Colonic mucosa (tissue), 4 donors: Measurements from ENCODE around the gene MYLIP. TPM values are rescaled to one million over a fixed set of nuclear protein-coding genes. Genes with fewer than 3 reads are reported as not detected.

Experiments used
- DNase-seq: peaks from one replicate; pipeline ENCODE4 v3.0.0-alpha.2; 2020
- H3K27ac ChIP-seq: fragments of 200-600 bp; one replicate; pipeline ENCODE4 v1.8.0; 2021
- H3K27me3 ChIP-seq: fragments of 200-600 bp; one replicate; pipeline ENCODE4 v1.8.0; 2021
- H3K36me3 ChIP-seq: fragments of 200-600 bp; one replicate; pipeline ENCODE4 v1.8.0; 2021
- H3K4me1 ChIP-seq: fragments of 200-600 bp; one replicate; pipeline ENCODE4 v1.8.0; 2021; ENCODE audit warnings: mild to moderate bottlenecking
- H3K4me3 ChIP-seq: fragments of 200-600 bp; one replicate; pipeline ENCODE4 v1.8.0; 2021
- H3K9ac ChIP-seq, 2 donors: one replicate each; pipeline ENCODE4 v1.7.0; 2013; ENCODE audit warnings: control low read depth in 2 of 2, low read depth in 2 of 2, low read length in 2 of 2
- H3K9me3 ChIP-seq: fragments of 200-600 bp; one replicate; pipeline ENCODE4 v1.8.0; 2021
- intact Hi-C: fragments of 100-400 bp; cut with DNase I; formaldehyde crosslinking; loops from one replicate; pipeline ENCODE4 v1.14.1; 2022
- total RNA-seq, 2 donors: library from RNA; stranded (reverse); fragmentation: NEBNext Ultra II Directional in 1 of 2; extraction: Animal tissue kit (Norgen Biotek cat#: 25700) in 1 of 2; gene quantifications; one replicate each; pipeline ENCODE4 v1.2.1, GENCODE V29; 2021
- TF ChIP-seq, protein P1 (sequence below): fragments of 200-600 bp; IDR thresholded peaks from one replicate; pipeline ENCODE4 v1.8.0; 2022; ENCODE audit warnings: antibody characterized with exemption, mild to moderate bottlenecking
- donor health status: healthy.
- donor health status: DM: no; HTN: no; CAD: no.
- donor health status: DM: no; HTN: no; CAD: no.

MYLIP gene
- total RNA-seq, 2 donors from 2014 or later = 23.9 to 32.2 TPM

DNA sequence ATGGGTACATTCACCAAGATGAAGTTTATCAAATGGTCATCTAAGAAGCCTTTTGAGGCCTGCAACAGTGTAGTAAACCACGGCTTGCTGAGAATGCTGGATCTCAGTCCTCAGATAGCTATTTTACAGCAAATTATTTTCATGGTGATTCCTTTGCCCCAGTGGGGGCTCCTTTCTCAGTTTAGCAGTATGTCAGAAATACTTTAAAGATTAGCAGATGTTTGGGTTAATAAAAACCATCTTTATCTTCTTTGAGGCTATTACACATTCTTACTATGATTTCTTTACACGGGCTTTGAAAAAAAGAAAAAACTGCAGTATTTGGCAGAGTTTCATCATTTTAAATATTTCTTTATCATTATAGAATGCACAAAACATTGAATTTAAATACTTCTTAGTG, 10.7 kb downstream of the MYLIP start:
- no peak overlapping the region for H3K4me3 ChIP-seq
- H3K36me3 ChIP-seq = no peaks in the 10 kb centered on the region
- intact Hi-C loops = loop anchor here (10.0 kb wide), 1 partner anchor 45 kb away; no protein-coding TSS in a partner anchor
- H3K9ac ChIP-seq = no peak overlapping the region
- DNase-seq = no peak
- H3K4me1 ChIP-seq = peaks cover 33% of the 10 kb centered on the region
- H3K9me3 ChIP-seq = no peaks in the 10 kb centered on the region
- H3K27ac ChIP-seq = no peak overlapping the region
- no peaks in the 10 kb centered on the region for H3K27me3 ChIP-seq
- TF ChIP-seq, protein P1, sequence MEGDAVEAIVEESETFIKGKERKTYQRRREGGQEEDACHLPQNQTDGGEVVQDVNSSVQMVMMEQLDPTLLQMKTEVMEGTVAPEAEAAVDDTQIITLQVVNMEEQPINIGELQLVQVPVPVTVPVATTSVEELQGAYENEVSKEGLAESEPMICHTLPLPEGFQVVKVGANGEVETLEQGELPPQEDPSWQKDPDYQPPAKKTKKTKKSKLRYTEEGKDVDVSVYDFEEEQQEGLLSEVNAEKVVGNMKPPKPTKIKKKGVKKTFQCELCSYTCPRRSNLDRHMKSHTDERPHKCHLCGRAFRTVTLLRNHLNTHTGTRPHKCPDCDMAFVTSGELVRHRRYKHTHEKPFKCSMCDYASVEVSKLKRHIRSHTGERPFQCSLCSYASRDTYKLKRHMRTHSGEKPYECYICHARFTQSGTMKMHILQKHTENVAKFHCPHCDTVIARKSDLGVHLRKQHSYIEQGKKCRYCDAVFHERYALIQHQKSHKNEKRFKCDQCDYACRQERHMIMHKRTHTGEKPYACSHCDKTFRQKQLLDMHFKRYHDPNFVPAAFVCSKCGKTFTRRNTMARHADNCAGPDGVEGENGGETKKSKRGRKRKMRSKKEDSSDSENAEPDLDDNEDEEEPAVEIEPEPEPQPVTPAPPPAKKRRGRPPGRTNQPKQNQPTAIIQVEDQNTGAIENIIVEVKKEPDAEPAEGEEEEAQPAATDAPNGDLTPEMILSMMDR = no peak

DNA sequence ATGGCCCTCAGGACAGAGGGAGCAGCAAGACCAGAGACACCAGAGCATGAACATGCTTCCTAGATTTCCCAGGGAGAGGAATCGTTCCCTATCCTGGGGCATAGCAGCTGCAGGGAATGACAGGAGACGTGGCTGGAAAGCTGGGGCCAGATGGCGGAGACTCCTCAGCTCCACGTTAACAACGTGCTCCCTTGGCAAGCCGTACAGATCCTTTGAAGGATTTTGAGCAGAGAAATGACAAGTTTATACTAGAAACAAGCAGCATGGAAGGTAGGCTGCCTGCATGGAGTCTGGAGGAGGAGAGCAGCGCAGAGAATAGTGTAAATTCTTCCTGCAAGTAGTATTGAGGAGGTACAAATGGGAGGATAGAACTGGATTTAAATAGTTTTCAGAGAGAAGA, 11.7 kb downstream of the MYLIP start:
- DNase-seq = no peak
- H3K27me3 ChIP-seq = no peaks in the 10 kb centered on the region
- H3K36me3 ChIP-seq = no peaks in the 10 kb centered on the region
- TF ChIP-seq, protein P1 = no peak
- no peak overlapping the region for H3K27ac ChIP-seq
- H3K4me1 ChIP-seq = peaks cover 24% of the 10 kb centered on the region
- intact Hi-C loops = no loop called here
- H3K9me3 ChIP-seq = no peaks in the 10 kb centered on the region
- no peak overlapping the region for H3K9ac ChIP-seq
- no peak overlapping the region for H3K4me3 ChIP-seq

DNA sequence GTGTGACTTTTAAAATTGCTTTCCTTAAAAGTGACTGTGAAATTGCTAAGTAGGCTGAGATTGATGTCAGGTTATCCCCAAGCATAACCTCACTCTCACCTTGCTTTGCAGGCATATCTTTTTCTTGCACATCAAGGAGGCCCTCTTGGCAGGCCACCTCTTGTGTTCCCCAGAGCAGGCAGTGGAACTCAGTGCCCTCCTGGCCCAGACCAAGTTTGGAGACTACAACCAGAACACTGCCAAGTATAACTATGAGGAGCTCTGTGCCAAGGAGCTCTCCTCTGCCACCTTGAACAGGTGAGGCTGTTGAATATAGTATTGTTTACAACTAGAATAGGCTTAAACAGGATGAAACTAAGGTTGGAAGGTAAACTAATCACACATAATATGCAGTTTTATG, 12.6 kb downstream of the MYLIP start:
- H3K4me1 ChIP-seq = peaks cover 24% of the 10 kb centered on the region

DNA sequence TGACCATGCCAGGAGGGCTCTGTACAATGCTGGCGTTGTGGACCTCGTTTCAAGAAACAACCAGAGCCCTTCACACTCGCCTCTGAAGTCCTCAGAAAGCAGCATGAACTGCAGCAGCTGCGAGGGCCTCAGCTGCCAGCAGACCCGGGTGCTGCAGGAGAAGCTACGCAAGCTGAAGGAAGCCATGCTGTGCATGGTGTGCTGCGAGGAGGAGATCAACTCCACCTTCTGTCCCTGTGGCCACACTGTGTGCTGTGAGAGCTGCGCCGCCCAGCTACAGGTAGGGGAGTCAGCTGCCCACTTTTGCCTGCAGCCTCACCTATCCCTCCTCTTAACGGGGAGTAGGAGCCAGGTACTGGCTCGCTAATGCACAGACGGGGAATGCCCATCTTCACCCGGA, 16.2 kb downstream of the MYLIP start:
- intact Hi-C loops = no loop called here
- Histone ChIP-seq H3K4me3 (no peak overlapping the region), H3K4me1 (peaks cover 6% of the 10 kb centered on the region), H3K27me3 (no peaks in the 10 kb centered on the region), H3K36me3 (no peaks in the 10 kb centered on the region), H3K9ac (no peak overlapping the region), H3K9me3 (no peaks in the 10 kb centered on the region), H3K27ac (no peak overlapping the region)
- no peak for DNase-seq
- TF ChIP-seq, protein P1 = no peak

More for the DNA sequence above, 12.6 kb downstream of the MYLIP start:
- no peak overlapping the region for H3K27ac ChIP-seq
- no peak for DNase-seq
- H3K4me3 ChIP-seq = no peak overlapping the region
- H3K9me3 ChIP-seq = no peaks in the 10 kb centered on the region
- no peaks in the 10 kb centered on the region for H3K36me3 ChIP-seq
- intact Hi-C loops = no loop called here
- H3K27me3 ChIP-seq = no peaks in the 10 kb centered on the region
- no peak overlapping the region for H3K9ac ChIP-seq
- TF ChIP-seq, protein P1 = no peak

DNA sequence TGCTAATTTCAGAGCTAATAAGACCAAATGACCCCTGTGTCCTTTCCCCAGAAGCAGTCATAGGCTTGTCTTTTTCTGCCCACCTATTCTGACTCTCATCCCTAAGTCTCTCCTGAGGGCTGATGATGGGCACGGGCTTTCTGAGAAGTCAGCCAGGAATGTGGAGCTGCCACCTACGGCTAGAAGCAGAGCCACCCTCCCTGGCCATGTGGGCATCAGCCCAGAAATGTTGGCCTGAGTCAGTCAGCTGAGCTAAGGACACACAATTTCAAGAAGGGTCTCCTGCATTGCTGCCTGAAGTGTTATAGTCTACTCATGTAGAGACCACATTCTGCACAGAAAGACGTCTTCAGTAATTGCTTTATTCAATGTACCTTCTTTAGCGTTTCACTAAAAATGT, 17.1 kb downstream of the MYLIP start:
- no peaks in the 10 kb centered on the region for H3K27me3 ChIP-seq
- no peak for DNase-seq
- TF ChIP-seq, protein P1 = no peak
- no peak overlapping the region for H3K4me3 ChIP-seq
- no peaks in the 10 kb centered on the region for H3K36me3 ChIP-seq
- intact Hi-C loops = no loop called here
- peaks cover 6% of the 10 kb centered on the region for H3K4me1 ChIP-seq
- no peak overlapping the region for H3K9ac ChIP-seq
- no peaks in the 10 kb centered on the region for H3K9me3 ChIP-seq
- no peak overlapping the region for H3K27ac ChIP-seq
